ENCODE data around the gene SMS. TPM values are rescaled to one million over a fixed set of nuclear protein-coding genes. Genes with fewer than 3 reads are reported as not detected.

The SMS gene
- total and polyA plus RNA-seq, 10 of the 15 experiments (the other 5 are each of a cell fraction or from before 2014, with no cell fraction given) = 55.8 to 156 (median 114) TPM

DNA sequence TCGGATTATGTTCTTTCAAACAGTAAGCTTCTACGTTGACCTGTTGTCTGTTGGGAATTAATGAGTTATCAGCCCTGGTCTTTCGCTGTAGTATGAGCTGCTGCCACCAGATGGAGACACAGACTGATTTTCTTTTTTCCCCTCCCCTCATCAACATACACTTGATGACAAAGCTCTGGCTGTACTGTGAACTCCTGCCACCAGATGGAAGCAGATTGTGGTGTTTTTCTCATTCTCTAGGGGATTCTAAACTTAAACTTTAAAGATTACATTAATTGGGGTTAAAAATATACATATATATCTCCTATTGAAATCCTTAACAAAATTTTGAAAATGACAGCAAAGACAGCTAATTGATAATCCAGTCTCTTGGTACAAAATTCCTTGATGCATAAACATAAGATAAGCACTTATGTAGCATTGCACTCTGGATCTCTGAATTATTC lies 44.8 kb downstream of the SMS start:
- FAIRE-seq (peak; percentile 99), ATAC-seq (peak; percentile 74), DNase-seq (ENCODE audit: low read depth, low spot score) (peak; percentile 67)
- WGBS (ENCODE audit: insufficient coverage, insufficient replicate concordance, low lambda C conversion rate, missing lambda C conversion rate) = 4% methylated on average over 3 of the region's 3 CpGs
- no TSS peak for BruUV-seq (replicated peaks)
- H3K9ac ChIP-seq (ENCODE audit: control insufficient read depth, insufficient read depth, low read length) = no peak overlapping the region
- H3K4me3 ChIP-seq = no peak overlapping the region
- no peaks in the 10 kb centered on the region for H3K79me2 ChIP-seq (ENCODE audit: control insufficient read depth, insufficient read depth, low read length)
- intact Hi-C loops (cut with micrococcal nuclease; ENCODE audit: unreplicated experiment) (loop anchor here (1.0 to 10.0 kb wide), 6 partner anchors 97 to 1649 kb away; no protein-coding TSS in a partner anchor), in situ Hi-C loops (cut with MboI) (loop anchor here (5.0 to 10.0 kb wide), 3 partner anchors 212 to 1919 kb away; partner anchors contain the start of genes APOO and CXorf58)
- no peaks in the 10 kb centered on the region for H3K27me3 ChIP-seq (replicated peaks in 1 of 2; ENCODE audit: control insufficient read depth in 2 of 2, insufficient read depth in 2 of 2, low read length in 1 of 2)
- H4K20me1 ChIP-seq (ENCODE audit: control insufficient read depth, insufficient read depth) = no peaks in the 10 kb centered on the region
- no peaks in the 10 kb centered on the region for H3K9me3 ChIP-seq (replicated peaks; ENCODE audit: control insufficient read depth, insufficient read depth, low read length)
- ChIA-PET SMC1A (ENCODE audit: uncharacterized antibody, unreplicated experiment) (interaction anchor here (0.5 to 12.2 kb wide), 53 partner anchors 9 to 1917 kb away, joined by 3 to 168 read pairs (median 5); no protein-coding TSS in a partner anchor), RAD21 (ENCODE audit: unreplicated experiment) (interaction anchor here (0.7 to 8.8 kb wide), 59 partner anchors 10 to 1916 kb away, joined by 3 to 75 read pairs (median 5); no protein-coding TSS in a partner anchor), POLR2A (interaction anchor here (0.6 to 1.2 kb wide), 4 partner anchors 10 to 150 kb away, joined by 3 to 7 read pairs (median 4); no protein-coding TSS in a partner anchor), CTCF (interaction anchor here (0.6 to 7.1 kb wide), 110 partner anchors 8 to 1917 kb away, joined by 3 to 102 read pairs (median 4); no protein-coding TSS in a partner anchor)
- H3K4me2 ChIP-seq (ENCODE audit: control insufficient read depth, insufficient read depth) = no peak overlapping the region
- H3K27ac ChIP-seq (ENCODE audit: control insufficient read depth, insufficient read depth) = no peak overlapping the region
- H3K4me1 ChIP-seq (ENCODE audit: control insufficient read depth, insufficient read depth, low read length) = peaks cover 4% of the 10 kb centered on the region; the same call in 1 of the 2 replicates
- peaks cover 0 to 3% of the 10 kb centered on the region in 2 experiments; a peak in 3 of 4 replicates for H3K36me3 ChIP-seq (ENCODE audit: control insufficient read depth in 2 of 2, insufficient read depth in 2 of 2, low read length in 1 of 2)
- H2AFZ ChIP-seq (ENCODE audit: control insufficient read depth, low read depth, low read length) = no peak overlapping the region
- TF ChIP-seq, protein P1, sequence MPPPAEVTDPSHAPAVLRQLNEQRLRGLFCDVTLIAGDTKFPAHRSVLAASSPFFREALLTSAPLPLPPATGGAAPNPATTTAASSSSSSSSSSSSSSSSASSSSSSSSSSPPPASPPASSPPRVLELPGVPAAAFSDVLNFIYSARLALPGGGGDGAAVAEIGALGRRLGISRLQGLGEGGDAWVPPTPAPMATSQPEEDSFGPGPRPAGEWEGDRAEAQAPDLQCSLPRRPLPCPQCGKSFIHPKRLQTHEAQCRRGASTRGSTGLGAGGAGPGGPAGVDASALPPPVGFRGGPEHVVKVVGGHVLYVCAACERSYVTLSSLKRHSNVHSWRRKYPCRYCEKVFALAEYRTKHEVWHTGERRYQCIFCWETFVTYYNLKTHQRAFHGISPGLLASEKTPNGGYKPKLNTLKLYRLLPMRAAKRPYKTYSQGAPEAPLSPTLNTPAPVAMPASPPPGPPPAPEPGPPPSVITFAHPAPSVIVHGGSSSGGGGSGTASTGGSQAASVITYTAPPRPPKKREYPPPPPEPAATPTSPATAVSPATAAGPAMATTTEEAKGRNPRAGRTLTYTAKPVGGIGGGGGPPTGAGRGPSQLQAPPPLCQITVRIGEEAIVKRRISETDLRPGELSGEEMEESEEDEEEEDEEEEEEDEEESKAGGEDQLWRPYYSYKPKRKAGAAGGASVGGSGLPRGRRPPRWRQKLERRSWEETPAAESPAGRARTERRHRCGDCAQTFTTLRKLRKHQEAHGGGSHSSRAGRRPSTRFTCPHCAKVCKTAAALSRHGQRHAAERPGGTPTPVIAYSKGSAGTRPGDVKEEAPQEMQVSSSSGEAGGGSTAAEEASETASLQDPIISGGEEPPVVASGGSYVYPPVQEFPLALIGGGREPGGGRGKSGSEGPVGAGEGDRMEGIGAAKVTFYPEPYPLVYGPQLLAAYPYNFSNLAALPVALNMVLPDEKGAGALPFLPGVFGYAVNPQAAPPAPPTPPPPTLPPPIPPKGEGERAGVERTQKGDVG (CRISPR knock-in tag; IDR thresholded peaks at IDR 0.05) = no peak
- TF ChIP-seq ZNF274 (IDR thresholded peaks at IDR 0.05; ENCODE audit: insufficient read depth, insufficient read length) = no peak
- peak; percentile 96 for TF ChIP-seq MEF2B (IDR thresholded peaks at IDR 0.05; ENCODE audit: partially characterized antibody, poor library complexity, severe bottlenecking)
- no peak for TF ChIP-seq ATF7 (IDR thresholded peaks at IDR 0.05; ENCODE audit: low read depth)
- TF ChIP-seq RELA (IDR thresholded peaks at IDR 0.05; ENCODE audit: borderline replicate concordance, partially characterized antibody) = peak; percentile 47
- TF ChIP-seq JUND (IDR thresholded peaks at IDR 0.05; ENCODE audit: low read depth, low read length) = no peak
- TF ChIP-seq POLR2AphosphoS2 (IDR thresholded peaks at IDR 0.05; ENCODE audit: low read depth, low read length) = no peak
- no peak for TF ChIP-seq MTA2 (IDR thresholded peaks at IDR 0.05; ENCODE audit: low read depth)
- no peak for TF ChIP-seq ZZZ3 (IDR thresholded peaks at IDR 0.05; ENCODE audit: control insufficient read depth, insufficient read length, low read depth)
- no peak for TF ChIP-seq JUNB (IDR thresholded peaks at IDR 0.05)
- TF ChIP-seq TCF7 (IDR thresholded peaks at IDR 0.05; ENCODE audit: borderline replicate concordance) = no peak
- TF ChIP-seq, protein P2, sequence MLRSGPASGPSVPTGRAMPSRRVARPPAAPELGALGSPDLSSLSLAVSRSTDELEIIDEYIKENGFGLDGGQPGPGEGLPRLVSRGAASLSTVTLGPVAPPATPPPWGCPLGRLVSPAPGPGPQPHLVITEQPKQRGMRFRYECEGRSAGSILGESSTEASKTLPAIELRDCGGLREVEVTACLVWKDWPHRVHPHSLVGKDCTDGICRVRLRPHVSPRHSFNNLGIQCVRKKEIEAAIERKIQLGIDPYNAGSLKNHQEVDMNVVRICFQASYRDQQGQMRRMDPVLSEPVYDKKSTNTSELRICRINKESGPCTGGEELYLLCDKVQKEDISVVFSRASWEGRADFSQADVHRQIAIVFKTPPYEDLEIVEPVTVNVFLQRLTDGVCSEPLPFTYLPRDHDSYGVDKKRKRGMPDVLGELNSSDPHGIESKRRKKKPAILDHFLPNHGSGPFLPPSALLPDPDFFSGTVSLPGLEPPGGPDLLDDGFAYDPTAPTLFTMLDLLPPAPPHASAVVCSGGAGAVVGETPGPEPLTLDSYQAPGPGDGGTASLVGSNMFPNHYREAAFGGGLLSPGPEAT (IDR thresholded peaks at IDR 0.05; ENCODE audit: low read depth) = no peak
- TF ChIP-seq RCOR1 (conservative IDR thresholded peaks at IDR 0.05; ENCODE audit: low read depth, low read length) = no peak
- TF ChIP-seq NFIC (IDR thresholded peaks at IDR 0.05; ENCODE audit: low read depth, low read length) = no peak
- no peak for TF ChIP-seq ZNF622 (IDR thresholded peaks at IDR 0.05)
- TF ChIP-seq, protein P3, sequence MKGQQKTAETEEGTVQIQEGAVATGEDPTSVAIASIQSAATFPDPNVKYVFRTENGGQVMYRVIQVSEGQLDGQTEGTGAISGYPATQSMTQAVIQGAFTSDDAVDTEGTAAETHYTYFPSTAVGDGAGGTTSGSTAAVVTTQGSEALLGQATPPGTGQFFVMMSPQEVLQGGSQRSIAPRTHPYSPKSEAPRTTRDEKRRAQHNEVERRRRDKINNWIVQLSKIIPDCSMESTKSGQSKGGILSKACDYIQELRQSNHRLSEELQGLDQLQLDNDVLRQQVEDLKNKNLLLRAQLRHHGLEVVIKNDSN (IDR thresholded peaks at IDR 0.05; ENCODE audit: borderline replicate concordance, extremely low read length, insufficient read depth, low read depth, low read length) = no peak
- TF ChIP-seq EED (IDR thresholded peaks at IDR 0.05; ENCODE audit: low read depth) = no peak
- no peak for TF ChIP-seq FOS (IDR thresholded peaks at IDR 0.05; ENCODE audit: borderline replicate concordance, extremely low read depth, insufficient read length)
- TF ChIP-seq POU2F2 (IDR thresholded peaks at IDR 0.05; ENCODE audit: borderline replicate concordance, low read depth, low read length) = peak; percentile 62; the same call in 1 of the 3 replicates
- no peak for TF ChIP-seq GABPA (IDR thresholded peaks at IDR 0.05; ENCODE audit: low read depth)
